PFSK-1 (cell line): ENCODE data around the gene KLRC2.

Experiments
- FOXP2 ChIP-seq: optimal IDR thresholded peaks from 2 replicates; pipeline ENCODE3; 2011; ENCODE audit warnings: borderline replicate concordance, control low read depth, inconsistent platforms; ENCODE audit not compliant: insufficient read depth; ENCODE audit errors: extremely low read length, extremely low read depth
- POLR2AphosphoS5 ChIP-seq: IDR thresholded peaks from 2 replicates; pipeline ENCODE4 v1.6.1; 2012; ENCODE audit warnings: low read depth, mild to moderate bottlenecking, control low read depth, low read length, moderate library complexity
- SIN3A ChIP-seq: IDR thresholded peaks from 2 replicates; pipeline ENCODE4 v1.6.1; 2012; ENCODE audit warnings: mild to moderate bottlenecking, low read length, moderate library complexity, borderline replicate concordance; ENCODE audit not compliant: insufficient read depth
- TAF1 ChIP-seq: IDR thresholded peaks from 2 replicates; pipeline ENCODE4 v1.6.1; 2012; ENCODE audit warnings: low read length, control low read depth, borderline replicate concordance; ENCODE audit not compliant: insufficient read depth
- TF ChIP-seq, protein P1 (sequence below), 2 experiments: IDR thresholded peaks; 2 replicates each; pipeline versions ENCODE4 v1.6.1 to v1.8.0; 2011 to 2012; ENCODE audit warnings: low read depth in 2 of 2, low read length in 2 of 2, control low read depth in 1 of 2, inconsistent platforms in 1 of 2, mild to moderate bottlenecking in 1 of 2, moderate library complexity in 1 of 2; ENCODE audit not compliant: insufficient read depth in 1 of 2

Gene KLRC2

DNA sequence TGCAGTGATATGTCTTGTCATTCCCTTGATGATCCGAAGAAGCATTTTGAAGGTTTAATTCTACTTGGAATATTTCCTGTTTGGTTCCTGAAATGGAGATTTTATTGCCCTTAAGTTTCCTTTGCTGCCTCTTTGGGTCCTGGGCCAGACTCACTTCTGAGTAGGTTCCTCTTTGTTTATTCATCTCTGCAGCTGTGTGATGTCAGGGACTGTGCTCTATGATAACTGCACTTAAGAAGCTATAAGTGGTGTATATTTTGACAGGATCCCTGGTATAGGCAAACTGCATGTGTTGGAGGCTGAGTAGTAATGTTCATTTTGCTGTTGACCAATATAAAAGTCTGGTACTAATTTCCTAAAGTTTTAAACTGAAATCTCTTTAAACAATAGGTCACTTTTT, 26.4 kb downstream of the KLRC2 start, which contains the start of gene KLRC4:
Gene KLRC4 (minus strand): TSS at position 366 of the 400 bp plus-strand sequence. CDS start 182 bp downstream, at position 184.
- TF ChIP-seq, protein P1, sequence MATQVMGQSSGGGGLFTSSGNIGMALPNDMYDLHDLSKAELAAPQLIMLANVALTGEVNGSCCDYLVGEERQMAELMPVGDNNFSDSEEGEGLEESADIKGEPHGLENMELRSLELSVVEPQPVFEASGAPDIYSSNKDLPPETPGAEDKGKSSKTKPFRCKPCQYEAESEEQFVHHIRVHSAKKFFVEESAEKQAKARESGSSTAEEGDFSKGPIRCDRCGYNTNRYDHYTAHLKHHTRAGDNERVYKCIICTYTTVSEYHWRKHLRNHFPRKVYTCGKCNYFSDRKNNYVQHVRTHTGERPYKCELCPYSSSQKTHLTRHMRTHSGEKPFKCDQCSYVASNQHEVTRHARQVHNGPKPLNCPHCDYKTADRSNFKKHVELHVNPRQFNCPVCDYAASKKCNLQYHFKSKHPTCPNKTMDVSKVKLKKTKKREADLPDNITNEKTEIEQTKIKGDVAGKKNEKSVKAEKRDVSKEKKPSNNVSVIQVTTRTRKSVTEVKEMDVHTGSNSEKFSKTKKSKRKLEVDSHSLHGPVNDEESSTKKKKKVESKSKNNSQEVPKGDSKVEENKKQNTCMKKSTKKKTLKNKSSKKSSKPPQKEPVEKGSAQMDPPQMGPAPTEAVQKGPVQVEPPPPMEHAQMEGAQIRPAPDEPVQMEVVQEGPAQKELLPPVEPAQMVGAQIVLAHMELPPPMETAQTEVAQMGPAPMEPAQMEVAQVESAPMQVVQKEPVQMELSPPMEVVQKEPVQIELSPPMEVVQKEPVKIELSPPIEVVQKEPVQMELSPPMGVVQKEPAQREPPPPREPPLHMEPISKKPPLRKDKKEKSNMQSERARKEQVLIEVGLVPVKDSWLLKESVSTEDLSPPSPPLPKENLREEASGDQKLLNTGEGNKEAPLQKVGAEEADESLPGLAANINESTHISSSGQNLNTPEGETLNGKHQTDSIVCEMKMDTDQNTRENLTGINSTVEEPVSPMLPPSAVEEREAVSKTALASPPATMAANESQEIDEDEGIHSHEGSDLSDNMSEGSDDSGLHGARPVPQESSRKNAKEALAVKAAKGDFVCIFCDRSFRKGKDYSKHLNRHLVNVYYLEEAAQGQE (IDR thresholded peaks at IDR 0.05; ENCODE audit: insufficient read depth in 1 of 2, low read depth in 2 of 2, low read length in 2 of 2) = no peak
- TF ChIP-seq FOXP2 = no peak
- no peak for TF ChIP-seq SIN3A
- no peak for TF ChIP-seq POLR2AphosphoS5
- no peak for TF ChIP-seq TAF1

GRCh38 chr12:10408842-10409241, 27.0 kb downstream of the KLRC2 start:
- no peak for TF ChIP-seq SIN3A
- TF ChIP-seq TAF1 = no peak
- TF ChIP-seq FOXP2 = no peak
- TF ChIP-seq POLR2AphosphoS5 = no peak
- TF ChIP-seq, protein P1 (IDR thresholded peaks at IDR 0.05; ENCODE audit: insufficient read depth in 1 of 2, low read depth in 2 of 2, low read length in 2 of 2) = no peak

DNA sequence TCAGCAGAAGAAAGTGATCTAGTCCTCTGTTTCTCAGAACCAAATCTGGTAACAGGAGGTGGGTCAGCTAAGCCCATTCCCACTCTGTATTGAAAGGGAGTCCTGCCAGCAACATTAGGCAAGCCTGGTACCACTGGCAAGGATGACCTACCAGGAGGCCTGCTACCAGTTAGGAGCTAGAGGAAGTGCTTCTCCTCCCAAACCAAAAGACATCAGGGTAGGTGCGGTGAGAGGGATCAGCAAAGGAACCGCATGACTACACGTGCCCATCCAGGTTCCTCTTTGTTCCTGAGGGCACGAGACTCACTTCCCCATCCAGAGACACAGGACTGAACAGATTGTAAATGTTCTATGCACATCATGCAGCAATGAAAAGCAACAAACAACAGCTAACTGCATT, 29.1 kb downstream of the KLRC2 start:
- no peak for TF ChIP-seq SIN3A
- TF ChIP-seq, protein P1 (IDR thresholded peaks at IDR 0.05; ENCODE audit: insufficient read depth in 1 of 2, low read depth in 2 of 2, low read length in 2 of 2) = no peak
- TF ChIP-seq POLR2AphosphoS5 = no peak
- TF ChIP-seq TAF1 = no peak
- no peak for TF ChIP-seq FOXP2

DNA sequence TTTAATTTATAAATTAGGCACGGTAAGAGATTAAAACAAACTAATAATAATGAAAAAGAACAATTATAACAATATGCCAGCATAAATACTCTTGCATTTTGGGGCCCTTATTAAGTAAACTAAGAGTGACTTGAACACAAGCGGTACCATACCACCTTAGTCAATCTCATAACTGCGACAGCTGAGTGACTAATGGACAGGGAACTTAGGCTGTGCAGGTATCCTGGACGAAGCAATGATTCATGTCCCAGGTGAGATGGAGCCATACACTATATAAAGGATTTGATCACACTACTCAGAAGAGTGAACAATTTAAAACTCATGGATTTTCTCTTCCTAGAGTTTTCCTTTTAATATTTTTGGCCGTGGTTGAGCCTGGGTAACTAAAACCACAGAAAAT, 30.5 kb downstream of the KLRC2 start:
- TF ChIP-seq, protein P1 (IDR thresholded peaks at IDR 0.05; ENCODE audit: insufficient read depth in 1 of 2, low read depth in 2 of 2, low read length in 2 of 2) = no peak
- TF ChIP-seq POLR2AphosphoS5 (no peak), FOXP2 (no peak), SIN3A (no peak), TAF1 (no peak)

GRCh38 chr12:10404798-10405197, 31.0 kb downstream of the KLRC2 start:
- TF ChIP-seq SIN3A = no peak
